ENCODE data around the gene SMIM33. TPM values are rescaled to one million over a fixed set of nuclear protein-coding genes. Genes with fewer than 3 reads are reported as not detected.

Gene SMIM33
- total and polyA plus RNA-seq, 9 of the 15 experiments (the other 6 are each of a cell fraction or from before 2014, with no cell fraction given), result not detected

GRCh38 chr5:139482050-139482889, 11.5 kb downstream of the SMIM33 start, which contains the start of gene STING1 (continued):
- TF ChIP-seq E2F8 (IDR thresholded peaks at IDR 0.05; ENCODE audit: low read depth, partially characterized antibody), result no peak
- TF ChIP-seq ZBTB11 (CRISPR knock-in tag; IDR thresholded peaks at IDR 0.05), result peak in 1 of 3 experiments; percentile 77; a peak in 2 of 6 replicates
- TF ChIP-seq ESRRA (IDR thresholded peaks at IDR 0.05; ENCODE audit: borderline replicate concordance, low read depth), result peak; percentile 96; the same call in 1 of the 2 replicates
- TF ChIP-seq L3MBTL2 (IDR thresholded peaks at IDR 0.05), result peak; percentile 90
- TF ChIP-seq HDAC8 (tag; IDR thresholded peaks at IDR 0.05), result peak; percentile 53; the same call in 1 of the 2 replicates
- peak; percentile 51; the same call in 1 of the 2 replicates for TF ChIP-seq GTF2E2 (tag; IDR thresholded peaks at IDR 0.05)
- peak; percentile 73; the same call in 1 of the 2 replicates for TF ChIP-seq ZNF79 (CRISPR knock-in tag; IDR thresholded peaks at IDR 0.05; ENCODE audit: low read depth)
- no peak for TF ChIP-seq LARP7 (IDR thresholded peaks at IDR 0.05)
- TF ChIP-seq POLR3G (IDR thresholded peaks at IDR 0.05; ENCODE audit: extremely low read depth, insufficient read length, insufficient replicate concordance), result no peak
- TF ChIP-seq MBD2 (IDR thresholded peaks at IDR 0.05; ENCODE audit: borderline replicate concordance, low read depth), result peak; percentile 55; the same call in 1 of the 2 replicates
- no peak for TF ChIP-seq U2AF1 (optimal IDR thresholded peaks at IDR 0.05; ENCODE audit: low read depth, low read length)
- TF ChIP-seq ZNF311 (CRISPR knock-in tag; IDR thresholded peaks at IDR 0.05), result peak; percentile 72; the same call in 1 of the 2 replicates
- peak; percentile 51; the same call in 1 of the 2 replicates for TF ChIP-seq FOSL1 (tag; conservative IDR thresholded peaks at IDR 0.05)
- TF ChIP-seq TCF7 (IDR thresholded peaks at IDR 0.05; ENCODE audit: borderline replicate concordance), result peak; percentile 15; the same call in 1 of the 2 replicates
- TF ChIP-seq CTBP1 (IDR thresholded peaks at IDR 0.05; ENCODE audit: borderline replicate concordance), result peak; percentile 68; the same call in 1 of the 2 replicates
- TF ChIP-seq ZFP1 (CRISPR knock-in tag; IDR thresholded peaks at IDR 0.05), result no peak
- TF ChIP-seq, protein P1, sequence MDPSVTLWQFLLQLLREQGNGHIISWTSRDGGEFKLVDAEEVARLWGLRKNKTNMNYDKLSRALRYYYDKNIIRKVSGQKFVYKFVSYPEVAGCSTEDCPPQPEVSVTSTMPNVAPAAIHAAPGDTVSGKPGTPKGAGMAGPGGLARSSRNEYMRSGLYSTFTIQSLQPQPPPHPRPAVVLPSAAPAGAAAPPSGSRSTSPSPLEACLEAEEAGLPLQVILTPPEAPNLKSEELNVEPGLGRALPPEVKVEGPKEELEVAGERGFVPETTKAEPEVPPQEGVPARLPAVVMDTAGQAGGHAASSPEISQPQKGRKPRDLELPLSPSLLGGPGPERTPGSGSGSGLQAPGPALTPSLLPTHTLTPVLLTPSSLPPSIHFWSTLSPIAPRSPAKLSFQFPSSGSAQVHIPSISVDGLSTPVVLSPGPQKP (CRISPR knock-in tag; IDR thresholded peaks at IDR 0.05), result no peak
- TF ChIP-seq MEF2A (IDR thresholded peaks at IDR 0.05; ENCODE audit: control insufficient read depth, low read depth, low read length), result 0 out of 2 replicates have a peak, but pooled peaks have one; percentile 14
- TF ChIP-seq NFE2 (IDR thresholded peaks at IDR 0.05; ENCODE audit: low read depth), result no peak
- no peak for TF ChIP-seq ZNF717 (CRISPR knock-in tag; IDR thresholded peaks at IDR 0.05)

Measured in K562 (cell line).